Loucy (cell line): Measurements from ENCODE around the gene CEP72.

Experiments
- EZH2phosphoT487 ChIP-seq: fragments of 200-600 bp; IDR thresholded peaks from 2 replicates; pipeline ENCODE4 v1.6.1; 2018; ENCODE audit warnings: antibody characterized with exemption, mild to moderate bottlenecking, moderate library complexity, borderline replicate concordance
- TF ChIP-seq, protein P1 (sequence below): fragments of 200-600 bp; sonication (generic); conservative IDR thresholded peaks from 2 replicates; pipeline ENCODE4 v1.5.1; 2014; ENCODE audit warnings: mild to moderate bottlenecking, antibody characterized with exemption, low read length

DNA sequence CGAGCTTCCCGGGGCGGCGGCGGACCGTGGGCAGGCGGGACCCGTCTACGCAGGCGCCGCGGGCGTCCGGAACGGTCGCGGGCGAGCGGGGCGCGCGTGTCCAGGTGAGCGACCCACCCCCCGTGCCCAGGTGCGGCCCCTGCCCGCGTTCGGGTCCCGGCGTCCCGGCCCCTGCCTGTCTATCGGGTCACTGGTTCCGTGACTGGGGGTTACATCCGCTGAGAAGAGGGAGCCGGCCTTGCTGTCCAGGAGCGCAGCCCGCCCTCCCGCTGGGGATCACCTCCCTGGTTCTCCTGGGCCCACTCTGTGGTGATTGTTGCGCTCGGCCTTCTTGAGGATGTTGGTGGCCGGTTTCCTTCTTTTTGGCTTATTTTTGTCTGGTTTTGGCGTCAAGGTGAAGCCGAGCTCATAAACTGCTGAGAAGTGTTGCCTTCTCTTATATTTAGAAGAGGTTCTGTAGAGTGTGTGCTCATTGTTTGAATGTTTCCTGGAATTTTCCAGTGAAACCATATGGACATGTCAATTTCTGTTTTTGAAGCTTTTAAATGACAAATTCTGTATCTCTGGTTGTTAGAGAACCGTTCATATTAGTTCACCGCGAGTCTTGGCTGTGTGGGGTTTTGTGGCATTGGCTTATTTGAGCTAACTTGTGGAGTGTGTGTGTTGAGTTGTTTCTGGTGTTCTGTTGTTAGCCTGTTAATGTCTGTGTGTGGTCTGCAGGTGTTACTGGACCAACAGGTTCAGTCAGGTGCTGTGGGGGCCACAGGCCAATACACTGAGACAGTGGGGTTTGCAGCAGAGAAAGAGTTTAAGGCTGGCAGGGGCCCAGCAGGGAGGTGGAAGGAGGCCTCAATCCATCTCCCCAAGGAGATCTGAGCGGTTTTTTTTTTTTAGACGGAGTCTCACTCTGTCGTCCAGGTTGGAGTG is 621 bp downstream of the CEP72 start:
- TF ChIP-seq, protein P1, sequence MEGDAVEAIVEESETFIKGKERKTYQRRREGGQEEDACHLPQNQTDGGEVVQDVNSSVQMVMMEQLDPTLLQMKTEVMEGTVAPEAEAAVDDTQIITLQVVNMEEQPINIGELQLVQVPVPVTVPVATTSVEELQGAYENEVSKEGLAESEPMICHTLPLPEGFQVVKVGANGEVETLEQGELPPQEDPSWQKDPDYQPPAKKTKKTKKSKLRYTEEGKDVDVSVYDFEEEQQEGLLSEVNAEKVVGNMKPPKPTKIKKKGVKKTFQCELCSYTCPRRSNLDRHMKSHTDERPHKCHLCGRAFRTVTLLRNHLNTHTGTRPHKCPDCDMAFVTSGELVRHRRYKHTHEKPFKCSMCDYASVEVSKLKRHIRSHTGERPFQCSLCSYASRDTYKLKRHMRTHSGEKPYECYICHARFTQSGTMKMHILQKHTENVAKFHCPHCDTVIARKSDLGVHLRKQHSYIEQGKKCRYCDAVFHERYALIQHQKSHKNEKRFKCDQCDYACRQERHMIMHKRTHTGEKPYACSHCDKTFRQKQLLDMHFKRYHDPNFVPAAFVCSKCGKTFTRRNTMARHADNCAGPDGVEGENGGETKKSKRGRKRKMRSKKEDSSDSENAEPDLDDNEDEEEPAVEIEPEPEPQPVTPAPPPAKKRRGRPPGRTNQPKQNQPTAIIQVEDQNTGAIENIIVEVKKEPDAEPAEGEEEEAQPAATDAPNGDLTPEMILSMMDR: no peak
- TF ChIP-seq EZH2phosphoT487: no peak
